Nucleus accumbens (tissue), 56 donors: ENCODE measurements around the gene CDX1.

Experiments used
- DNase-seq, 56 donors: peaks; one replicate each; lab custom pipeline; 2025; lab: John Stamatoyannopoulos, UW

Gene CDX1

DNA sequence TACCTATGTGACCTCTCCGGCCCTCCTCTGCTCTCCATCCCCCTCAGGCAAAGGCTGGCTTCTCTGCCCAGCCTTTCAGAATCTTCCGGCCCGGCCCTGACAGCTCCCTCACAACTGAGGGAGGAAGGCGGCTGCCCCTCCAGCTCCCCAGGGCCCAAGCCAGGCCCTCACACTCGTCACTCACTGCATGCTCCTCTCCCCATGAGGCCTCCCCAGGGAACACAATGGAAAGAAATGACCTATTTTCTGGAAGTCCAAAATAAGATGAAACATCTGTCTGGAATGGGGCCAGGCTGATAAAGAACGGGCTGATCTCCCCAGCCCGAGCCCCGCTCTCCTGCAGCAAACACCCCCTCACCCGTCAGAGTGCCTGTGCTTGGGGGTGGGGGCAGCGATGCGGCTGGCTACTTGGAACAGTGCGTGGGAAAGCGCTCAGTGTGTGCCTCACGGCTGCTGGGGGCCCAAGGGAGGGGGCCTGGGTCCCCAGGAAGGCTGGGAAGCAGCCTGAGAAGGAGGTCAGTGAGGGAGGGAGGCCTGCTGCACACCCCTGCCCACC is 22.3 kb upstream of the CDX1 start:
- peak in 16 of 56 donors; percentile 11 to 53 (median 22) for DNase-seq

DNA sequence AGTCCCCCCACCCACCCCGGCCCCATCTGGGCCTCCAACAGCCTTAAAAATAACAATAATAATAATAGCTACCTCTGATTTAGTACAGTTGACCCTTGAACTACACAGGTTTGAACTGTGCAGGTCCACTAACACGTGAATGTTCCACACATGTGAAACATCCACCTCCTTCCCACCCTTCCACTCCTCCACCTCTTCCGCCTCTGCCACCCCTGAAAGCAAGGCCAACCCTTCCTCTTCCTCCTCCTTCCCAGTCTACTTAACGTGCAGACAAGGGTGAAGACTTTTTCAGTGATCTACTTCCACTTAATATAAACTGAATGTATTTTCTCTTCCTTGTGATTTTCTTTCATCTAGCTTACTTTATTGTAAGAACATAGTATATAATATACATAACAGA is 21.7 kb upstream of the CDX1 start:
- no peak for DNase-seq

- no peak for DNase-seq
Measured at GRCh38 chr5:150146235-150146634, 20.3 kb upstream of the CDX1 start.

GRCh38 chr5:150146862-150147601 is 19.5 kb upstream of the CDX1 start:
- DNase-seq = peak in 48 of 56 donors; percentile 22 to 84 (median 54)

DNA sequence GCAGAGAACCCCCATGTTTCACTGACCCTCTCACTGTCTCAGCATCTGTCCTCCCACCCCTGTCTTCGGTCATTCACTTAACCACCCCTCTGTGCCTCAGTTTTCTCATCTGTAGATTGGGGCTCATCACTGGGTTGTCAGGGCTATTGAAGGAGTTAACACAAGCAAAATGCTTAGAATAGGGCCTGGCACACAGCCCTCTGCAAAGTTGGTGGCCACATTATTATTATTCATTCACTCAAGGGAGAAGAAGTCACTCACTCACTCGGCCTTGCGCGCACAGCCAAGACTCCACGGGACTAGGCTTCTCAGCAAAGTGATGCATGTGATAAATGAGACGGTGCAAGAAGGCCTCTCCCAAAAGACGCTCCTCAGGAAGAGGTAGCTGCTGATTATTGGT is 18.9 kb upstream of the CDX1 start:
- DNase-seq = peak in 19 of 56 donors; percentile 10 to 63 (median 46)

DNA sequence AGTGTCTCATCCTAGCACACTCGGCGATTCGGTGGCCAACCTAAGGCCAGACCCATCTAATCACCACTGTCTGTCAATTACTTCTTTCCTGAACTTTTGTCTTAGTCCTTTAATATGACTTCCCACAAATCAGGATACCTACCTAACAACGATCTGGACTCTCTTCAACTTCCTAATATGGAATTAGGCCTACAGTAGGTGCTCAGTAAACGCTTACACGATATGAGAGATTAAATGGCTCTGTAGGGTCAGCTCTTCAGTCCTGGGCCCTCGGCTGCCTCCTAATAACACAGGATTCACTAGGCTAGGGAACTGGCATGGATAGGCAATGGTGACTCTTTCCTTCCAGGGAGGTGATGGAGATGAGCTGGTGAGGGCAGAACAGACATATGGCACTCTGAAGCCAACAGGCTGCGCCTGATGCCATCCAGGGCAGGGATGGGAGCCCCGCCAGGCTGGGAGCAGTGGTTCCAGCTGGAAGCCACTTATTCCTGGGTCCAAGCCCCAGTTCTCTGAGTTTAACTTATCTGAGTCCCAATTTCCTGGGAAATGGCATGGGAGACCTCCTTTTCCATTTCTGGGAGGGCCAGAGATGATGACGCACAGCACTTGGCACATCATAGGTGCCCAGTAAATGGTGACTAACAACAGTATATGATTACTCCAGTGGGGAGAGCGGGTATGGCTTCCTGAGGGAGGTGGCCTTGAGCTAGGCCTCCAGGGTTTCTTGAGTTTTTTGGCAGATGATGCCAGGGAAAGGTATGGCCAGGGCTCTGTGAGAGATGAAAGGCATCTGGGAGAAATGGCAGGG is 18.3 kb upstream of the CDX1 start:
- DNase-seq = peak in 10 of 56 donors; percentile 11 to 46 (median 28)

DNA sequence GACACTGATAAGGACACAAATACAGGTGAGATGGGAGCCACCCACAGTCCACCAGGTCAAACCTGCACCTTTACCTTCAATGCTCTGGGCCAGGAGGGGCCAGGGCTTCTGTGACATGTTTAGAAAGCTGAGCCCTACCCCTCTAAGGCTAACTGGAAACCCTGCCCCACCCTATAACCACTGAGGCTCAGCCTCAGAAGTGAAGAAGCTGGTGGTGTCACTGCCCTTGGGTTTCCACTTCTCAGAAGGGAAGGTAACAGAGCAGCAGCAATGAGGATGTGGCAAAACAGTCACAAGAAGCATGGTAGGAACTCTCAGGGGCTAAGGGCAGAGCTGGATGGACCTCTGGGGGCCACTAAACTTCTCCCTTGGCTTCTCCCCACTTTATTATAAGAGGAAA is 17.0 kb upstream of the CDX1 start:
- no peak for DNase-seq

GRCh38 chr5:150152636-150153462 is 13.7 kb upstream of the CDX1 start:
- DNase-seq = no peak

GRCh38 chr5:150153483-150153882 is 13.1 kb upstream of the CDX1 start:
- DNase-seq = no peak

DNA sequence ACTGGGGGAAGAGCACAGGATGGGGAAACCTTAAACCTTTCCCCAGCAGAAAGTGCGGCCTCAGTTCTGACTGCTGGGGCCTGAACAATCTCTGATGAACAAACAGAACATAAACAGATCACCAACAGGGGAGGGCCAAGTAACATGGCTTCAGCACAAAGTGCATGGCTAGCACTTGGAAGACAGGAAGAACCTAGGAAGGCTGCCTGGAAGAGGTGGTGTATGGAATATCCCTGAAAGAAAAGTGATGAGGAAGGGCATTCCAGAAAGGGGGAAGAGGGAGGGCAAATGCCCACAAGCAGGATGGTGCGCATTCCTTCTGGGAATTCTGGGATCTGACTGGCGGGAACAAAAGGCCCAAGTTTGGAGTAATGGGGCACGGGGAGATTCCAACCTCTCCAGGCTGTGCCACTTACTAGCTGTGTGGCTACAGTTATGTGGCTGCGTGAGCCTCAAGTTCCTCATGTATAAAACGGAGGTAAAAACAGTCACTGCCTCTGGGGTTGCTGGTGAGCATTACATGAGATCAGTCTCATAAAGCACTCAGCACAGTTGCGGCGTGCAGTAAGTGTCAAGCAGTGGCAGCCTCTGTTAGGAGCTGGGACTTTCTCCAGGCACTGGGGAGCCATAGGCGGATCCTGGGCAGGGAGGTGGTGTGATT is 12.5 kb upstream of the CDX1 start:
- DNase-seq = peak in 4 of 56 donors; percentile 10 to 37 (median 16)

GRCh38 chr5:150154618-150155128 is 11.9 kb upstream of the CDX1 start:
- peak in 1 of 56 donors; percentile 24 for DNase-seq

DNA sequence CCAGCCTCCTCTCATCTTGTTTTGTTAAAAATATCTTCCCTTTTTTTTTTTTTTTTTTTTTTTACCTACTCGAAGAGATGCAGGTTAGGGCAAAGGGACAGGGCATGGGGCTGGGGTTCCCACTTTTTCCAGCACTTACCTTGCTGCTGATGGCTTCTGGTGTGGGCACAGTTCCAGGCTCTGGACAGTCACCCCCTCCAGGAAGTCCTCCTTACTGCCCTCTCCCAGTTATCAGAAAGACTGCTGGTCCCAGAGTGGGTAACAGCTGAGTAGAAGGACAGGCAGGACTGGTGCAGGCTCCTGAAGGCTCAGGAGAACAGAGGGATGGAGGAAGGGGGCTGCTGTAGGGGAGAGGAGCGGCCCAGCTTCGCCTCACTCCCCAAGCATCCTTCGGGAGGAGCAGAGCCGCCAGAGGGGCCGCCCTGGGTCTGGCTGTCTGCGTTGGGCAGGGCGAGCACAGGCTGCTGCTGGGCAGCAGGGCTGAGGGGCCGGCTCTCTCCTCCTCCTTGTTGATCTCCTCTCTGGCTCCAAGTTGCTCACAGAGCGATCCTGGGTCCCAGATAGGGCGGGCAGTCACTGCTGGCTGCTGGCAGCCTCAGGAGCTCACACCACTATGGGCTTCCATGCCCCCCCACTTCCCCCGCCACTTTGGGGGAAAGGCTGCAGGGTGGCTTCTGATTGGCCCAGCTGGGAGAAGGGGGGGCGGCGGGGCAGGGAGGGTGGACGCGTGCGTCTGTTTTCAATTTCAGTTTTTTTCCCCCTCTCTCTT is 11.1 kb upstream of the CDX1 start, which contains the start of gene PDGFRB:
TSS of gene PDGFRB (minus strand) at position 588 of the 769 bp plus-strand sequence. CDS start 18,798 bp downstream, outside the sequence.
- peak in 55 of 56 donors; percentile 16 to 89 (median 65) for DNase-seq

GRCh38 chr5:150156027-150156368 is 10.6 kb upstream of the CDX1 start:
- peak in 1 of 56 donors; percentile 67 for DNase-seq

DNA sequence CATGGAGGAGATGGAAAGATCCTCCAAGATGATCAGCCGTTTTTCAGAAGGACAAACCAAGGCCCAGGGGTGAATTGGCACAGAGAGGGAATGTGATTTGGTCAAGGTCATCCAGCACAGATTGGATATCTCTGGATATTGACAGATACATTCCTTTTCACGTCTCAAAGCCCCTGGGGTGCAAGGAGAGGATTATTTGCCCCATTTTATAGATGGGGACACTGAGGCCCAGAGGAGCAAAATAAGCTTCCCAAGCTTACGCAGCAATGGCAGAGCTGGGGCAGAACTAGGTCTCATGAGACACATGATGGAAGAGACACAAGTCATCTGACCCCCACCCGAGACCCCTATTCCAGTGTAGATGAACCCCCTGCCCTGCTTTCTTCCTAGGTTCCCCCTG is 10.0 kb upstream of the CDX1 start:
- no peak for DNase-seq

- DNase-seq = no peak
Measured at GRCh38 chr5:150157168-150157567, 9.4 kb upstream of the CDX1 start.

- DNase-seq = no peak
Measured at GRCh38 chr5:150158170-150158949, 8.2 kb upstream of the CDX1 start.

DNA sequence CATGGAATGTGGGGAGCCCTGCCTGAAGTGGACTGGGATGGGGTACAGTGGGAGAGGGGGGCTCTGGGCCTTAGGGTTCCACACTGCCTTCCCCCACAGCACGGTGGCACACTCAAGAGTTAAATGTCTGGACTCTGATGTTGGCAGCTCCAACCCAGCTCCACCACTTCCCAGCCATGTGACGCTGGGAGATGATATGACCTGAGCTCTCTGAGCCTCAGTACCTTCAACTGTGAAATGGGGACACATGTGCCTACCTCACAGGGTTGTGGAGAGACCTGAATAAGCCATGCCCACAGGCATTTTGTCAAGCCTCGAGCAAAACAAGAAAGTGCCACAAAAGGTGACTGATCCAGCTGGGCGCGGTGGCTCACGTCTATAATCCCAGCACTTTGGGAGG is 7.5 kb upstream of the CDX1 start:
- no peak for DNase-seq

DNA sequence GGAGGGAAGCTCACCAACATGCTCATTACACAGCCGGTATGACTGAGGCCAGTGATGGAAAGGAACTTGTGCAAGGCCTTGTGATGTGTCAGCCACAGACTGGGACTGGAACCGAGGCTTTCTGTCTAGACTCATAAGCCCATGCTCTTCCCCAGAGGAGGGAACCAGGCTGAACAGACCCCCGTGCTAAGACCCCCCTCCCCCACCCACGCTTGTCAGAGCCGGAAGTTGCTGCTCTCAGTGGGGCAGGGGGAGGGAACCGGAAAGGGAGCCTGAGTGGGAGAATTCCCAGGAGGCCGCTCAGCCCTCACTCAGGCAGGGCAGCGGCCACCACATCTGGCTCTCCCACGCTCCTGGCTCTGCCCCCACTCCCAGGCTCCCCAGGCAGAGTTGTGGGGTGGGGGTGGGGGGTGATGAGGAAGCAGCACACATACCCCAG is 6.8 kb upstream of the CDX1 start:
- DNase-seq = no peak
